ENCODE data around the gene FAM25A. TPM values are rescaled to one million over a fixed set of nuclear protein-coding genes. Genes with fewer than 3 reads are reported as not detected.
A peak's percentile ranks its signal among the peaks of the same experiment; 100 is the strongest.
"Not testable (repeated sequence)": the region's sequence is repeated elsewhere in the genome, so short reads cannot be mapped to it uniquely, and the experiment has no call there.

Gene FAM25A
- total RNA-seq, 4 donors from 2014 or later = not detected

- H3K4me3 ChIP-seq = no peak overlapping the region
- H3K36me3 ChIP-seq = no peaks in the 10 kb centered on the region
- TF ChIP-seq, protein P1, sequence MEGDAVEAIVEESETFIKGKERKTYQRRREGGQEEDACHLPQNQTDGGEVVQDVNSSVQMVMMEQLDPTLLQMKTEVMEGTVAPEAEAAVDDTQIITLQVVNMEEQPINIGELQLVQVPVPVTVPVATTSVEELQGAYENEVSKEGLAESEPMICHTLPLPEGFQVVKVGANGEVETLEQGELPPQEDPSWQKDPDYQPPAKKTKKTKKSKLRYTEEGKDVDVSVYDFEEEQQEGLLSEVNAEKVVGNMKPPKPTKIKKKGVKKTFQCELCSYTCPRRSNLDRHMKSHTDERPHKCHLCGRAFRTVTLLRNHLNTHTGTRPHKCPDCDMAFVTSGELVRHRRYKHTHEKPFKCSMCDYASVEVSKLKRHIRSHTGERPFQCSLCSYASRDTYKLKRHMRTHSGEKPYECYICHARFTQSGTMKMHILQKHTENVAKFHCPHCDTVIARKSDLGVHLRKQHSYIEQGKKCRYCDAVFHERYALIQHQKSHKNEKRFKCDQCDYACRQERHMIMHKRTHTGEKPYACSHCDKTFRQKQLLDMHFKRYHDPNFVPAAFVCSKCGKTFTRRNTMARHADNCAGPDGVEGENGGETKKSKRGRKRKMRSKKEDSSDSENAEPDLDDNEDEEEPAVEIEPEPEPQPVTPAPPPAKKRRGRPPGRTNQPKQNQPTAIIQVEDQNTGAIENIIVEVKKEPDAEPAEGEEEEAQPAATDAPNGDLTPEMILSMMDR (IDR thresholded peaks at IDR 0.05) = no peak
- TF ChIP-seq POLR2A (IDR thresholded peaks at IDR 0.05) = no peak
- H3K4me1 ChIP-seq = peaks cover 0 to 14% (median 0%) of the 10 kb centered on the region in 4 donors
- DNase-seq = no peak
- peak overlapping the region in 1 of 4 donors; percentile 62 for H3K27ac ChIP-seq
- no peaks in the 10 kb centered on the region for H3K9me3 ChIP-seq
- no peaks in the 10 kb centered on the region for H3K27me3 ChIP-seq
These were observed 18.2 kb downstream of the FAM25A start for GRCh38 chr10:87038286-87038717.

DNA sequence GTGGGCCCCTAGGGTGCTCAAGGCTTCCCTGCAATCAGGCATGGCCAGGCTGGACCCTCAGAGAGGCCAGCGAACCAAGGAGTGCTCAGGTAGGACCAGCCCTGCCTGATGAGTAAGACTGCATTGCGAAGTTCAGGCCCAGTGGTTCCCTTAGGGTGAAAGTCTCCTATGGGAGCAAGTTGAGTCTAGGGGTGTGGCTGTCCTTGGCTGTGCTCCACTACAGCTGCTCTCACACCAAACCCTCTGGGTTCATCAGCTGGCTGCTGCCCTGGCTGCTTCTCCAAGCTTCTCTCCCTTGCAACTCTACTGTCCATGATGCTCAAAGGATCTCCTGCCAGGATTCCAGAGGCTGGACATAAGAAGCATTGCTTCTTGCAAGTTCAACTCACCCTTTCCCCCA, 18.7 kb downstream of the FAM25A start:
- Histone ChIP-seq H3K27ac (peak overlapping the region in 1 of 4 donors; percentile 62), H3K27me3 (no peaks in the 10 kb centered on the region), H3K9me3 (no peaks in the 10 kb centered on the region), H3K4me3 (no peak overlapping the region), H3K4me1 (peaks cover 0 to 14% (median 0%) of the 10 kb centered on the region in 4 donors), H3K36me3 (no peaks in the 10 kb centered on the region)
- no peak for TF ChIP-seq POLR2A (IDR thresholded peaks at IDR 0.05)
- TF ChIP-seq, protein P1 (IDR thresholded peaks at IDR 0.05) = no peak
- DNase-seq = peak in 2 of 3 donors; percentile 68 to 78

DNA sequence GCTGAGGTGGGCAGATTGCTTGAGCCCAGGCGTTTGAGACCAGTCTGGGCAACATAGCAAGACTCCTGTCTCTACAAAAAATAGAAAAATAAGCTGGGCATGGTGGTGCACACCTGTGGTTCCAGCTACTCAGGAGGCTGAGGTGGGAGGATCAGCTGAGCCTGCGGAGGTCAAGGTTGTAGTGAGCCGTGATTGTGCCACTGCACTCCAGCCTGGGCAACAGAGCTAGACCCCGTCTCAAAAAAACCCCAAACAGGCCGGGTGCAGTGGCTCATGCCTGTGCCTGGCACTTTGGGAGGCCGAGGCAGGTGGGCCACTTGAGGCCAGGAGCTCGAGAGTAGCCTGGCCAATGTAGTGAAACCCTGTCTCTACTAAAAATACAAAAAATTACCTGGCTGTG, 23.5 kb downstream of the FAM25A start:
- not testable (repeated sequence) for DNase-seq, H3K4me3 ChIP-seq, H3K27me3 ChIP-seq, H3K27ac ChIP-seq, H3K4me1 ChIP-seq, H3K9me3 ChIP-seq
- peaks cover 0 to 20% (median 0%) of the 10 kb centered on the region in 3 donors for H3K36me3 ChIP-seq

GRCh38 chr10:87045434-87045938, 25.4 kb downstream of the FAM25A start:
- Histone ChIP-seq H3K9me3 (no peaks in the 10 kb centered on the region), H3K4me3 (no peak overlapping the region), H3K27me3 (no peaks in the 10 kb centered on the region), H3K4me1 (no peaks in the 10 kb centered on the region), H3K27ac (no peak overlapping the region), H3K36me3 (peaks cover 0 to 39% (median 0%) of the 10 kb centered on the region in 3 donors)
- TF ChIP-seq, protein P1 (IDR thresholded peaks at IDR 0.05) = no peak
- no peak for TF ChIP-seq POLR2A (IDR thresholded peaks at IDR 0.05)
- no peak for DNase-seq

DNA sequence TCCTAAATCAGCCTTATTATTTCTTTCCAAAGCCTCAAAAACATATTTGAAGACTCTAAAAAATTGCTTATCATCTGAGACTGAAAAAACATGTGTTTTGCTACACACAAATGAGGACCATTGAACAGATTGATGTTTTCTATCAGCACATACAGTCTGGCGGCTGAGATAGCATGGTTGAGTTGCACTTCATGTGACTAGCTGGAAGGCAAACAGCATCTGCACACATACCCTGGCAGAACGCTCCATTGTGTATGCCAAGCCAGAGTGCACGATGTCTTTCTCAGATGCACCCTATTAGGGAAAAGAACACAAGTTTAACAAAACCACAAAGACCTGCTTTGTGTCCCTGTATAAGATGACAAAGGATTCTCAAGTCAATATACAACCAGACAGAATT, 33.0 kb downstream of the FAM25A start:
- no peaks in the 10 kb centered on the region for H3K9me3 ChIP-seq
- H3K4me3 ChIP-seq = no peak overlapping the region
- H3K4me1 ChIP-seq = no peaks in the 10 kb centered on the region
- no peak overlapping the region for H3K27ac ChIP-seq
- H3K36me3 ChIP-seq = peaks cover 0 to 99% (median 6%) of the 10 kb centered on the region in 3 donors
- TF ChIP-seq, protein P1 (IDR thresholded peaks at IDR 0.05) = no peak
- no peak for TF ChIP-seq POLR2A (IDR thresholded peaks at IDR 0.05)
- DNase-seq = no peak
- no peaks in the 10 kb centered on the region for H3K27me3 ChIP-seq

DNA sequence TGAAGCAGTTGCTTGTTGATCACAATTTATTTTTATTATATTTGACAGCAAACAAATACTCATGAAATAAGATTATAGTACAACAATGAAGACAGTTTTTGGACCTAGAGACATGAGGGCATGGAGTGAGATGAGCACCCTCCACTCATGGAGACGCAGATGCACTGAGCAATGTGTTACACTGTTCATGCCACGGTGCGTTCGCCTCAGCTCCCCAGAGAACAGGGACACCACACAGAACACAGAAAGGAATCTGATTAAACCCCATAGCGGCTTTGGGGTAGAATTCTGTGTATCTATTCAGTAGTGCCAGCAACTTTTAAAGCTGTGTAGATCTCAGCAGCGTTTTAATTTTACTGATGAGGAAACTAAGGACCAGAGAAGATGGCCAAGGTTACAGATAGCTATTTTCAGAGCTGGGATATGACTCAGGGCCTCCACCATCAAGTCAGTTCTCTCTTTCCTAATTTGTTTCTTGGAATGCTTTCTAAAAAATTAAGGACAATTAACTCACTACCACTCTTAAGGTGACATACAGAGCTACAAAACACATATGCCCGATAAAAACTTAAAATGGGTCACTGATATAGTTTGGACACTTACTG, 33.6 kb downstream of the FAM25A start:
- no peaks in the 10 kb centered on the region for H3K27me3 ChIP-seq
- no peak overlapping the region for H3K27ac ChIP-seq
- no peaks in the 10 kb centered on the region for H3K4me1 ChIP-seq
- TF ChIP-seq, protein P1 (IDR thresholded peaks at IDR 0.05) = no peak
- no peak for TF ChIP-seq POLR2A (IDR thresholded peaks at IDR 0.05)
- H3K9me3 ChIP-seq = no peaks in the 10 kb centered on the region
- H3K36me3 ChIP-seq = peaks cover 0 to 99% (median 6%) of the 10 kb centered on the region in 3 donors
- DNase-seq = no peak
- H3K4me3 ChIP-seq = no peak overlapping the region
